ENCODE results near the gene MYD88. TPM values are rescaled to one million over a fixed set of nuclear protein-coding genes. Genes with fewer than 3 reads are reported as not detected.

MYD88 gene
- polyA plus RNA-seq, 6 donors from 2014 or later, result 82.4 to 136 (median 102) TPM

GRCh38 chr3:38163117-38163840, 24.8 kb downstream of the MYD88 start:
- no peaks in the 10 kb centered on the region for H3K27me3 Mint-ChIP-seq
- H3K4me3 Mint-ChIP-seq, result peak overlapping the region in 6 of 8 donors; percentile 39 to 98 (median 74)
- ATAC-seq (ENCODE audit: low read depth in 2 of 2) (no peak), DNase-seq (no peak)
- H3K9me3 Mint-ChIP-seq, result no peaks in the 10 kb centered on the region
- H3K27ac Mint-ChIP-seq, result peak overlapping the region; percentile 47 to 100 (median 66)
- peaks cover 30 to 37% (median 31%) of the 10 kb centered on the region in 3 donors for H3K4me1 Mint-ChIP-seq
- no peaks in the 10 kb centered on the region for H3K36me3 Mint-ChIP-seq

- no peaks in the 10 kb centered on the region for H3K27me3 Mint-ChIP-seq
- no peaks in the 10 kb centered on the region for H3K9me3 Mint-ChIP-seq
- ATAC-seq (ENCODE audit: low read depth in 2 of 2) (no peak), DNase-seq (no peak)
- H3K4me3 Mint-ChIP-seq, result peak overlapping the region; percentile 88 to 99 (median 98)
- no peaks in the 10 kb centered on the region for H3K36me3 Mint-ChIP-seq
- H3K4me1 Mint-ChIP-seq, result peaks cover 38 to 41% (median 38%) of the 10 kb centered on the region in 3 donors
- H3K27ac Mint-ChIP-seq, result peak overlapping the region; percentile 99 to 100 (median 100)
Observed at GRCh38 chr3:38163841-38164642, 25.6 kb downstream of the MYD88 start.

- Mint-ChIP-seq H3K4me3 (peak overlapping the region; percentile 88 to 99 (median 98)), H3K36me3 (no peaks in the 10 kb centered on the region), H3K4me1 (peaks cover 39 to 46% (median 43%) of the 10 kb centered on the region in 3 donors), H3K27ac (peak overlapping the region; percentile 99 to 100 (median 100)), H3K9me3 (no peaks in the 10 kb centered on the region), H3K27me3 (no peaks in the 10 kb centered on the region)
- DNase-seq (no peak), ATAC-seq (ENCODE audit: low read depth in 2 of 2) (no peak)
Observed at GRCh38 chr3:38164643-38164951, 26.1 kb downstream of the MYD88 start.

GRCh38 chr3:38164952-38165721, 26.7 kb downstream of the MYD88 start, which contains the start of gene OXSR1:
OXSR1 (plus strand) TSS chr3:38165537; CDS start chr3:38165877, 340 bp downstream.
- DNase-seq (peak; percentile 98), ATAC-seq (ENCODE audit: low read depth in 2 of 2) (peak; percentile 82 to 85)
- Mint-ChIP-seq H3K27me3 (no peaks in the 10 kb centered on the region), H3K4me1 (peaks cover 39 to 48% (median 45%) of the 10 kb centered on the region in 3 donors), H3K4me3 (peak within 1 kb of the TSS; percentile 88 to 99 (median 98)), H3K9me3 (no peaks in the 10 kb centered on the region), H3K27ac (peak within 1 kb of the TSS; percentile 99 to 100 (median 100)), H3K36me3 (no peaks in the 10 kb centered on the region)

GRCh38 chr3:38165722-38166387, 27.4 kb downstream of the MYD88 start:
- peak overlapping the region; percentile 95 to 100 (median 100) for H3K27ac Mint-ChIP-seq
- ATAC-seq (ENCODE audit: low read depth in 2 of 2) (peak in 1 of 2 donors; percentile 3), DNase-seq (no peak)
- H3K27me3 Mint-ChIP-seq, result no peaks in the 10 kb centered on the region
- H3K36me3 Mint-ChIP-seq, result no peaks in the 10 kb centered on the region
- no peaks in the 10 kb centered on the region for H3K9me3 Mint-ChIP-seq
- peaks cover 46 to 55% (median 49%) of the 10 kb centered on the region in 3 donors for H3K4me1 Mint-ChIP-seq
- peak overlapping the region; percentile 88 to 99 (median 98) for H3K4me3 Mint-ChIP-seq

GRCh38 chr3:38167591-38167990, 29.1 kb downstream of the MYD88 start:
- Mint-ChIP-seq H3K36me3 (no peaks in the 10 kb centered on the region), H3K9me3 (no peaks in the 10 kb centered on the region), H3K4me1 (peaks cover 50 to 62% (median 56%) of the 10 kb centered on the region in 3 donors), H3K27me3 (no peaks in the 10 kb centered on the region), H3K27ac (peak overlapping the region in 5 of 6 donors; percentile 9 to 100 (median 88)), H3K4me3 (peak overlapping the region in 7 of 8 donors; percentile 3 to 98 (median 68))
- no peak for ATAC-seq (ENCODE audit: low read depth in 2 of 2)
- DNase-seq, result no peak

- Mint-ChIP-seq H3K4me1 (peaks cover 50 to 66% (median 57%) of the 10 kb centered on the region in 3 donors), H3K9me3 (no peaks in the 10 kb centered on the region), H3K27me3 (no peaks in the 10 kb centered on the region), H3K4me3 (peak overlapping the region in 4 of 8 donors; percentile 3 to 87 (median 50)), H3K27ac (peak overlapping the region in 3 of 6 donors; percentile 3 to 100 (median 32)), H3K36me3 (no peaks in the 10 kb centered on the region)
- DNase-seq, result no peak
- no peak for ATAC-seq (ENCODE audit: low read depth in 2 of 2)
Observed at GRCh38 chr3:38168151-38169026, 29.9 kb downstream of the MYD88 start.

- no peaks in the 10 kb centered on the region for H3K9me3 Mint-ChIP-seq
- peaks cover 54 to 72% (median 63%) of the 10 kb centered on the region in 3 donors for H3K4me1 Mint-ChIP-seq
- no peaks in the 10 kb centered on the region for H3K27me3 Mint-ChIP-seq
- ATAC-seq (ENCODE audit: low read depth in 2 of 2), result no peak
- DNase-seq, result no peak
- peak overlapping the region in 1 of 8 donors; percentile 87 for H3K4me3 Mint-ChIP-seq
- H3K27ac Mint-ChIP-seq, result peak overlapping the region in 1 of 6 donors; percentile 100
- no peaks in the 10 kb centered on the region for H3K36me3 Mint-ChIP-seq
Observed at GRCh38 chr3:38169027-38169317, 30.5 kb downstream of the MYD88 start.

GRCh38 chr3:38170722-38171121, 32.3 kb downstream of the MYD88 start:
- no peak for ATAC-seq (ENCODE audit: low read depth in 2 of 2)
- Mint-ChIP-seq H3K27ac (peak overlapping the region in 1 of 6 donors; percentile 28), H3K27me3 (no peaks in the 10 kb centered on the region)

GRCh38 chr3:38171622-38172021, 33.2 kb downstream of the MYD88 start:
- ATAC-seq (ENCODE audit: low read depth in 2 of 2) (no peak), DNase-seq (no peak)
- H3K27me3 Mint-ChIP-seq, result no peaks in the 10 kb centered on the region
- peaks cover 51 to 71% (median 57%) of the 10 kb centered on the region in 3 donors for H3K4me1 Mint-ChIP-seq
- peak overlapping the region in 1 of 6 donors; percentile 0 for H3K27ac Mint-ChIP-seq
- H3K36me3 Mint-ChIP-seq, result no peaks in the 10 kb centered on the region
- H3K9me3 Mint-ChIP-seq, result no peaks in the 10 kb centered on the region
- peak overlapping the region in 1 of 8 donors; percentile 1 for H3K4me3 Mint-ChIP-seq

More at GRCh38 chr3:38170722-38171121, 32.3 kb downstream of the MYD88 start:
- Mint-ChIP-seq H3K36me3 (no peaks in the 10 kb centered on the region), H3K4me3 (peak overlapping the region in 1 of 8 donors; percentile 45), H3K4me1 (peaks cover 57 to 76% (median 66%) of the 10 kb centered on the region in 3 donors), H3K9me3 (no peaks in the 10 kb centered on the region)
- DNase-seq, result no peak

- H3K27ac Mint-ChIP-seq, result peak overlapping the region in 2 of 6 donors; percentile 10 to 39
- no peak for DNase-seq
- H3K27me3 Mint-ChIP-seq, result no peaks in the 10 kb centered on the region
- H3K9me3 Mint-ChIP-seq, result no peaks in the 10 kb centered on the region
- ATAC-seq (ENCODE audit: low read depth in 2 of 2), result no peak
- peaks cover 34 to 63% (median 41%) of the 10 kb centered on the region in 3 donors for H3K4me1 Mint-ChIP-seq
- peak overlapping the region in 1 of 8 donors; percentile 3 for H3K4me3 Mint-ChIP-seq
- H3K36me3 Mint-ChIP-seq, result no peaks in the 10 kb centered on the region
Observed at GRCh38 chr3:38173834-38174418, 35.5 kb downstream of the MYD88 start.

- Mint-ChIP-seq H3K9me3 (no peaks in the 10 kb centered on the region), H3K4me3 (no peak overlapping the region), H3K36me3 (no peaks in the 10 kb centered on the region), H3K27ac (peak overlapping the region in 2 of 6 donors; percentile 59 to 74), H3K4me1 (peaks cover 30 to 63% (median 37%) of the 10 kb centered on the region in 3 donors), H3K27me3 (no peaks in the 10 kb centered on the region)
- no peak for DNase-seq
- ATAC-seq (ENCODE audit: low read depth in 2 of 2), result no peak
Observed at GRCh38 chr3:38177181-38177580, 38.7 kb downstream of the MYD88 start.

Data from naive B cell (primary cell).